Adrenal gland (tissue), 5 donors: ENCODE measurements around the gene MADCAM1.

Experiments
- POLR2A ChIP-seq, 2 donors: fragments of 450-650 bp; IDR thresholded peaks; one replicate each; pipeline ENCODE4 v1.6.1; 2017; ENCODE audit warnings: antibody characterized with exemption in 2 of 2, mild to moderate bottlenecking in 2 of 2, moderate library complexity in 1 of 2
- TF ChIP-seq, protein P1 (sequence below), 6 experiments: fragments of 450-650 bp in 4 of 6; fragments of 200-600 bp in 2 of 6; sonication (generic) in 1 of 6; IDR thresholded peaks; 1 replicate in 5 of 6; 2 replicates in 1 of 6; pipeline versions ENCODE4 v1.5.1 to v1.8.0; 2016 to 2021; ENCODE audit warnings: antibody characterized with exemption in 6 of 6, mild to moderate bottlenecking in 2 of 6, moderate library complexity in 1 of 6
- donor health status: DM: no; HTN: no; CAD: no.

DNA sequence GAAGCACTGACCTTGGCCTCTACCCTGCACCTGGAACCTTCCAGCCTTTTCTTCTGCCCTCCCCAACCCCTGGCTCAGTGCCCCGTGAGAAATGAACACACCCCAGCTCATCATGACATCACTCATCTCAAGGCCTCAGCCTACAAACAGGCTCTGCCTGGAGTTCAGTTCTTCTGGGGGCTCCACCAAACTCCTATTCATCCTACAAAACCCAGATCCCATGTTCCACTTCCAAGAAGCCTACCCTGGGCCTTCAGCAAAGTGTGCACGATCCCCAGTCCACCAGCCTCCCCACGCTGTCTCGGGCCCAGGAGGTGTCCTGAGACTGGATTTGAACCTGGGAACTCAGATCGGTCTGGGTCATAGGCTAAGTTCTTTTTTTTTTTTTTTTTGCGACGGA lies 26.5 kb upstream of the MADCAM1 start:
- TF ChIP-seq, protein P1, sequence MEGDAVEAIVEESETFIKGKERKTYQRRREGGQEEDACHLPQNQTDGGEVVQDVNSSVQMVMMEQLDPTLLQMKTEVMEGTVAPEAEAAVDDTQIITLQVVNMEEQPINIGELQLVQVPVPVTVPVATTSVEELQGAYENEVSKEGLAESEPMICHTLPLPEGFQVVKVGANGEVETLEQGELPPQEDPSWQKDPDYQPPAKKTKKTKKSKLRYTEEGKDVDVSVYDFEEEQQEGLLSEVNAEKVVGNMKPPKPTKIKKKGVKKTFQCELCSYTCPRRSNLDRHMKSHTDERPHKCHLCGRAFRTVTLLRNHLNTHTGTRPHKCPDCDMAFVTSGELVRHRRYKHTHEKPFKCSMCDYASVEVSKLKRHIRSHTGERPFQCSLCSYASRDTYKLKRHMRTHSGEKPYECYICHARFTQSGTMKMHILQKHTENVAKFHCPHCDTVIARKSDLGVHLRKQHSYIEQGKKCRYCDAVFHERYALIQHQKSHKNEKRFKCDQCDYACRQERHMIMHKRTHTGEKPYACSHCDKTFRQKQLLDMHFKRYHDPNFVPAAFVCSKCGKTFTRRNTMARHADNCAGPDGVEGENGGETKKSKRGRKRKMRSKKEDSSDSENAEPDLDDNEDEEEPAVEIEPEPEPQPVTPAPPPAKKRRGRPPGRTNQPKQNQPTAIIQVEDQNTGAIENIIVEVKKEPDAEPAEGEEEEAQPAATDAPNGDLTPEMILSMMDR (IDR thresholded peaks at IDR 0.05), result no peak
- TF ChIP-seq POLR2A (IDR thresholded peaks at IDR 0.05), result no peak
